ENCODE measurements around the gene CPNE5. TPM values are rescaled to one million over a fixed set of nuclear protein-coding genes. Genes with fewer than 3 reads are reported as not detected.

CPNE5 gene
- total RNA-seq, 4 donors from 2014 or later = 9.5 to 33.8 (median 12.2) TPM

DNA sequence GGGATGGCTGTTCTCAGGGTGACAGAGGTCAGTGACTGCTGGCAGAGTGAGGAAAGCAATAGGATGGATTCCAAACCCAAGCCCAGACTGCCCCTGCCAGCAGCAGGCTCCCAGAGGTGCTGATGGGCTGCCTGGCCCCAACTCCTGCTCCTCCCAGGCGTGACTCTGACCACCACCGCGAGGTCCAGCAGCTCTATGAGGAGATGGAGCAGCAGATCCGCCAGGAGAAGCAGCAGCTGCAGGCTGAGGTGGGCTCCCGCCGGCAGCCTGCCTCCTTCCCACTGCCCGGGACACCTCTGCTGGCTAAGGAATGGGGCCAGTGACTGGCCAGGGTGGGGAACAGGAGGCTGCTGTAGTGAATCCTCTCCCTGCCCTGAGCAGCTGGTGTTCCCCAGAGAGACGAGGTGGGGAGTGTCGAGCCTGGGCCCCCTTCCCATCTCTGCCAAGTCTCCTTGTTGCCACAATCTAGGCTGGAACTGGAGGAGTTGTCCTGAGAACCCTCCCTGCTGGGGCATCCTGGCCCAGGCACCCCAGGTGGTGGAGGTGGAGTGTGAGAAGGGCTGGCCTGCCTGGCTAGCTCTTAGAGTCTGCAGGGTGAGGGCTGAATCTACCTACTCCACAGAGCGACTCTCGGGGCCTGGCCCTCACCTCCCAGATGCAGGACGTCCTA is 121.2 kb downstream of the CPNE5 start:
- intact Hi-C loops (cut with DNase I; ENCODE audit: low total_unique reads) = no loop called here
- H3K4me1 ChIP-seq = no peaks in the 10 kb centered on the region
- no peak overlapping the region for H3K27ac ChIP-seq
- H3K9me3 ChIP-seq = no peaks in the 10 kb centered on the region
- no peaks in the 10 kb centered on the region for H3K27me3 ChIP-seq
- DNase-seq = no peak
- TF ChIP-seq CTCF (IDR thresholded peaks at IDR 0.05) (no peak), POLR2A (IDR thresholded peaks at IDR 0.05) (no peak)
- H3K36me3 ChIP-seq = no peaks in the 10 kb centered on the region
- no peak overlapping the region for H3K4me3 ChIP-seq

DNA sequence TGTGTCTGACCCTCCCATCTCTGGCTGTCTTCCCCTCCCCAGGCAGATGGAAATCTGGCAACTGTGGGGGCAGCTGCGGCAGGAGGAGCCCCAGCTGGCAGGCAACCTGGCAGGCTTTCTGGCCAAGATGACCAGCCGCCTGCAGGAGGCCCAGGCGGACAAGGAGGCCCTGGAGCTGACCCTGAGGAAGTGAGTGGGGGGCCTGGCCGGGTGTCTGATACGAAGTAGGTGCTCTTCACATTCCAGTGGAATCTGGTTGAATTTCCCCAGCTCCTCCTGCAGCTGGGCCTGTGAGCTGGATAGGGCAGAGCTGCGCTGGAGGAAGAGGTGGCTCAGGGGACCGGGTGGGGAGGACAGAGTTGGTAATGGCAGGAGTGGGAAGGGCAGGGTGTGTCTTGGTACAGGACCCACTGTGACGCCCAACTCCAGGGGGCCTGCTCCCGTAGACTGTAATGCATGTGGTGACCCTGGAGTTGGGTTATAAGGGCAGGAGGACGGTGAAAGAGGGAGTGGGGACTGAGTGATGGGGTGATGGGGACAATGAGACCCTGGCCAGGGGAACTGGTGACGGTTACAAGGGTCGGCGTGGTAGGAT is 121.9 kb downstream of the CPNE5 start:
- TF ChIP-seq CTCF (IDR thresholded peaks at IDR 0.05) (no peak), POLR2A (IDR thresholded peaks at IDR 0.05) (no peak)
- H3K4me1 ChIP-seq = no peaks in the 10 kb centered on the region
- H3K9me3 ChIP-seq = no peaks in the 10 kb centered on the region
- H3K27ac ChIP-seq = no peak overlapping the region
- H3K4me3 ChIP-seq = no peak overlapping the region
- DNase-seq = no peak
- intact Hi-C loops (cut with DNase I; ENCODE audit: low total_unique reads) = no loop called here
- no peaks in the 10 kb centered on the region for H3K36me3 ChIP-seq
- H3K27me3 ChIP-seq = no peaks in the 10 kb centered on the region

- Histone ChIP-seq H3K27me3 (no peaks in the 10 kb centered on the region), H3K27ac (no peak overlapping the region), H3K9me3 (no peaks in the 10 kb centered on the region), H3K4me3 (no peak overlapping the region), H3K4me1 (no peaks in the 10 kb centered on the region), H3K36me3 (no peaks in the 10 kb centered on the region)
- intact Hi-C loops (cut with DNase I; ENCODE audit: low total_unique reads) = no loop called here
- DNase-seq = no peak
- no peak for TF ChIP-seq CTCF (IDR thresholded peaks at IDR 0.05)
- no peak for TF ChIP-seq POLR2A (IDR thresholded peaks at IDR 0.05)
Observed at GRCh38 chr6:36716476-36717093, 122.7 kb downstream of the CPNE5 start.

- TF ChIP-seq POLR2A (IDR thresholded peaks at IDR 0.05) (no peak), CTCF (IDR thresholded peaks at IDR 0.05) (no peak)
- DNase-seq = no peak
- intact Hi-C loops (cut with DNase I; ENCODE audit: low total_unique reads) = no loop called here
Observed at GRCh38 chr6:36715469-36715868, 123.8 kb downstream of the CPNE5 start.

GRCh38 chr6:36714511-36714910 is 124.7 kb downstream of the CPNE5 start:
- DNase-seq = no peak
- H3K9me3 ChIP-seq = no peaks in the 10 kb centered on the region
- no peaks in the 10 kb centered on the region for H3K27me3 ChIP-seq
- H3K4me3 ChIP-seq = no peak overlapping the region
- H3K4me1 ChIP-seq = no peaks in the 10 kb centered on the region
- H3K27ac ChIP-seq = no peak overlapping the region
- no peaks in the 10 kb centered on the region for H3K36me3 ChIP-seq
- intact Hi-C loops (cut with DNase I; ENCODE audit: low total_unique reads) = no loop called here
- TF ChIP-seq POLR2A (IDR thresholded peaks at IDR 0.05) = no peak
- TF ChIP-seq CTCF (IDR thresholded peaks at IDR 0.05) = no peak

More at GRCh38 chr6:36715469-36715868, 123.8 kb downstream of the CPNE5 start:
- no peaks in the 10 kb centered on the region for H3K4me1 ChIP-seq
- no peaks in the 10 kb centered on the region for H3K9me3 ChIP-seq
- H3K4me3 ChIP-seq = no peak overlapping the region
- no peak overlapping the region for H3K27ac ChIP-seq
- no peaks in the 10 kb centered on the region for H3K36me3 ChIP-seq
- no peaks in the 10 kb centered on the region for H3K27me3 ChIP-seq

Measured in uterus (tissue), 4 donors.